ENCODE data around the gene INIP. TPM values are rescaled to one million over a fixed set of nuclear protein-coding genes. Genes with fewer than 3 reads are reported as not detected.

Gene INIP
- total RNA-seq, 4 donors from 2014 or later = 11.6 to 14.2 (median 13.0) TPM

- TF ChIP-seq POLR2A (IDR thresholded peaks at IDR 0.05) (no peak), CTCF (IDR thresholded peaks at IDR 0.05) (no peak), POLR2AphosphoS5 (IDR thresholded peaks at IDR 0.05) (no peak), EP300 (IDR thresholded peaks at IDR 0.05) (no peak)
- H3K27me3 ChIP-seq = no peaks in the 10 kb centered on the region
- no peaks in the 10 kb centered on the region for H3K9me3 ChIP-seq
- no peak for ATAC-seq
- H3K36me3 ChIP-seq = peaks cover 0 to 9% of the 10 kb centered on the region in 2 donors
- WGBS, 2 donors (ENCODE audit: low coverage in 1 of 2) = 58 to 82% methylated on average over 2 to 3 of the region's 3 CpGs
- no peaks in the 10 kb centered on the region for H3K4me1 ChIP-seq
- no peak overlapping the region for H3K4me3 ChIP-seq
- no peak overlapping the region for H3K27ac ChIP-seq
Measured at GRCh38 chr9:112655668-112656067, 62.2 kb downstream of the INIP start.

- 82 to 91% methylated on average over 3 to 5 of the region's 5 CpGs for WGBS, 2 donors (ENCODE audit: low coverage in 1 of 2)
- Histone ChIP-seq H3K4me3 (no peak overlapping the region), H3K4me1 (no peaks in the 10 kb centered on the region), H3K27ac (no peak overlapping the region), H3K9me3 (peaks cover 0 to 3% (median 0%) of the 10 kb centered on the region in 3 donors), H3K27me3 (no peaks in the 10 kb centered on the region), H3K36me3 (peaks cover 0 to 2% of the 10 kb centered on the region in 2 donors)
- no peak for TF ChIP-seq CTCF (IDR thresholded peaks at IDR 0.05)
- no peak for TF ChIP-seq POLR2A (IDR thresholded peaks at IDR 0.05)
- no peak for TF ChIP-seq EP300 (IDR thresholded peaks at IDR 0.05)
- no peak for TF ChIP-seq POLR2AphosphoS5 (IDR thresholded peaks at IDR 0.05)
- ATAC-seq = no peak
Measured at GRCh38 chr9:112654282-112654681, 63.6 kb downstream of the INIP start.

GRCh38 chr9:112648624-112649023 is 69.3 kb downstream of the INIP start:
- no peak for ATAC-seq
- Histone ChIP-seq H3K9me3 (peaks cover 0 to 21% (median 0%) of the 10 kb centered on the region in 3 donors), H3K27me3 (no peaks in the 10 kb centered on the region), H3K4me1 (no peaks in the 10 kb centered on the region), H3K27ac (no peak overlapping the region), H3K4me3 (no peak overlapping the region), H3K36me3 (peaks cover 0 to 8% of the 10 kb centered on the region in 2 donors)
- 77 to 83% methylated on average over 1 of the region's 1 CpG for WGBS, 2 donors (ENCODE audit: low coverage in 1 of 2)
- TF ChIP-seq POLR2AphosphoS5 (IDR thresholded peaks at IDR 0.05) (no peak), EP300 (IDR thresholded peaks at IDR 0.05) (no peak), POLR2A (IDR thresholded peaks at IDR 0.05) (no peak), CTCF (IDR thresholded peaks at IDR 0.05) (no peak)

- no peak overlapping the region for H3K27ac ChIP-seq
- H3K36me3 ChIP-seq = peaks cover 0 to 8% of the 10 kb centered on the region in 2 donors
- H3K9me3 ChIP-seq = peaks cover 0 to 21% (median 0%) of the 10 kb centered on the region in 3 donors
- ATAC-seq = no peak
- no peak overlapping the region for H3K4me3 ChIP-seq
- no peaks in the 10 kb centered on the region for H3K4me1 ChIP-seq
- WGBS, 2 donors (ENCODE audit: low coverage in 1 of 2) = 95 to 96% methylated on average over 3 of the region's 3 CpGs
- TF ChIP-seq CTCF (IDR thresholded peaks at IDR 0.05) = no peak
- TF ChIP-seq POLR2A (IDR thresholded peaks at IDR 0.05) = no peak
- TF ChIP-seq EP300 (IDR thresholded peaks at IDR 0.05) = no peak
- TF ChIP-seq POLR2AphosphoS5 (IDR thresholded peaks at IDR 0.05) = no peak
- no peaks in the 10 kb centered on the region for H3K27me3 ChIP-seq
Measured at GRCh38 chr9:112647596-112647995, 70.3 kb downstream of the INIP start.

GRCh38 chr9:112642126-112642525 is 75.8 kb downstream of the INIP start:
- H3K36me3 ChIP-seq = no peaks in the 10 kb centered on the region
- no peak overlapping the region for H3K4me3 ChIP-seq
- 80 to 93% methylated on average over 1 to 3 of the region's 3 CpGs for WGBS, 2 donors (ENCODE audit: low coverage in 1 of 2)
- no peak overlapping the region for H3K27ac ChIP-seq
- no peak for ATAC-seq
- H3K9me3 ChIP-seq = peaks cover 0 to 17% (median 0%) of the 10 kb centered on the region in 3 donors
- H3K4me1 ChIP-seq = no peaks in the 10 kb centered on the region
- no peaks in the 10 kb centered on the region for H3K27me3 ChIP-seq
- TF ChIP-seq POLR2AphosphoS5 (IDR thresholded peaks at IDR 0.05) = no peak
- TF ChIP-seq EP300 (IDR thresholded peaks at IDR 0.05) = no peak
- no peak for TF ChIP-seq CTCF (IDR thresholded peaks at IDR 0.05)
- no peak for TF ChIP-seq POLR2A (IDR thresholded peaks at IDR 0.05)

All from gastroesophageal sphincter (tissue), 4 donors.